Pons (tissue), 1 donor: ENCODE data around the gene COL23A1.

Experiments
- DNase-seq: peaks from one replicate; pipeline ENCODE4 v3.0.0-alpha.2; 2016; ENCODE audit warnings: low spot score

Gene COL23A1

GRCh38 chr5:178191661-178192060 is 398.5 kb downstream of the COL23A1 start:
- DNase-seq: no peak

DNA sequence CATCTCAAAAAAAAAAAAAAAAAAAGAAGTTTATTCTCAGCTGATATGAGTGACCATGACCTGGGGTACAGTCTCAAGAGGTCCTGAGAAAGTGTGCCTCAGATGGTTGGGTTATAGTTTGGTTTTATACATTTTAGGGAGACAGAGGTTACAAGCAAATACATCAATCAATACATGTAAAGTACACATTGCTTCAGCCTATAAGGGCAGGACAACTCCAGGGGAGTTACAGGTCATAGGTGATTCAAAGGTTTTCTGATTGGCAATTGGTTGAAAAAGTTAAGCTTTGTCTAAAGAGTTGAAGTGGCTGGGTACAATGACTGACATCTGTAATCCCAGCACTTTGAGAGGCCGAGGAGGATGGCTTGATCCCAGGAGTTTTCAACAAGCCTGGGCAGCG is 400.8 kb downstream of the COL23A1 start:
- DNase-seq: no peak
